NCI-H146 treated with DMSO at 0.1 percent for 48 hours (cell line): ENCODE results near the gene OLFM2.
"Not testable (repeated sequence)": the region's sequence is repeated elsewhere in the genome, so short reads cannot be mapped to it uniquely, and the experiment has no call there.

ENCODE experiments used
- DNase-seq: peaks from one replicate; lab custom pipeline; 2025; ENCODE audit not compliant: unreplicated experiment; lab: John Stamatoyannopoulos, UW

Gene OLFM2

DNA sequence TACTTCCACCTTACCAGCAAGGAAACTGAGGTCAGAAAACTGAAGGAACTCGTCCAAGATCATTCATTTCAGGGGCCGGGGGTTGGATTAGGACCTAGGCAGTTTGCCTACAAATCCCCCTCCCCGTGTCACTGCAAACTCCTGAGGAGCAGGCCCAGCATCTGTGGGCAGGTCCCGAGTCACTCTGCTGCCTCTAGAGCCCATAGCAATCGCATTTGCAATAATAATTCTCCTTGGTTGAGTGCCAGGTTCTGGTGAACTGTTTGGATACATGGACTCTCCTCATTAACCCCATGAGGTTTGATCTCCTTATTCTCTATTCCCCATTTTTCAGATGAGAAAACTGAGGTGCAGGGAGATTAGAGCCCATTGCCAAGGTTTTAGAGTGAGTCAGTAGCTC, 100.3 kb downstream of the OLFM2 start:
- DNase-seq: no peak

DNA sequence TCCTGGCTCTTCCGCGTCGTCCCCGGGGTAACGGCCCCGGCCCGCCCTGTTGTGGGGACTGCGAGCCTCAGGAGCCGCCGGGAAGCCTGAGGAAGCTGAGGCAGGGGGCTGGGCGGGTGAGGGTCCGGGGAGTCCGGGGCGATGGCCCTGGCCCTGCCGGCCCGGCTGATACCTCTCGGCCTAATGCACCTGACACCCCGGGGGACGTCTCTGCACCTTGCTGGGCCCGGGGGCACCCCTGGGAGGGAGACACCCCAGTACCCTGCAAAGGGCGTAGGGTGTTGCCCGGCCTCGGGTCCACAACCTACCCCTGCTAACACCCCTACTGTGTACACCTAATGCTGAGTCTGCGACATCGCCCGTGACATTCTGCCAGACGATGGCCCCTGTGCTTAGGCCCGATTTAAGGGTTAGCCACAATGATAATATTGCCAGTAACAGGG, 100.8 kb downstream of the OLFM2 start:
- no peak for DNase-seq

DNA sequence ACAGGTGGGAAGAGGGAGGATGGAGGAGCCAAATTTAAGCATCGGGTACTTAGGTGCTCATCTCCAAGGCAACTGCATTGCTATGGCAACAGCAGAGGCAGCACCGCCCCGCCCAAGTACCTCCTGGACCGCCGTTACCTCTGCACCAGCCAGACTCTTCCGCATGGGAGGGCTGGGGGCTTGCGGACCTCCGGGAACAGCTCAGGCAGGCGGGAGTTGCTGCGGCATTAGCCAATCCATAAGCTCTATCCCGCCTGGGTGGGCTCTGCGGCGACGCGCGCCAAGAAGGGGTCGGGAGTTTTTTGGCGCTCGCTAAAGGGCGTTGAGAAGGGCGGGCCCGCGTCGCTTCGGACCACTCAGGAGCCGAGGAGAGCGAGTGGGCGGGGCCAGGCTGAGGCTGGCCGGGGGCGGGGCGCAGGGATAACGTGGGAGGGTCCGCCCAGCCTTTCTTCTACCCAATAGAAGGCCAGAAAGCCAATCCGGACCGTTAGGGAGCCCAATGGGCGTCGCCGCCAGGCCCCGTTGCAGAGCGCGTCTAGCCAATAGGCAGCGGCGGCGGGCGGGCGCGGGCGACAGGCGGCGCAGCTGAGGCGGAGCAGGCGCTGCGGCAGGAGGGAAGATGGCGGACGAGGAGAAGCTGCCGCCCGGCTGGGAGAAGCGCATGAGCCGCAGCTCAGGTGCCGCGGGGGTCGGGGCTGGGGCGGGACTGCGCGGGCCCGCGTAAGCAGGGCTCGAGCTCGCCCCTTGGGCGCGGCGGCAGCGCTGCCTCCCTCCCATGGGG, 101.4 kb downstream of the OLFM2 start, which contains the start of gene PIN1:
PIN1 (plus strand) TSS at position 593 of the 781 bp plus-strand sequence; CDS start at position 620, 27 bp downstream.
- DNase-seq: peak; percentile 90

DNA sequence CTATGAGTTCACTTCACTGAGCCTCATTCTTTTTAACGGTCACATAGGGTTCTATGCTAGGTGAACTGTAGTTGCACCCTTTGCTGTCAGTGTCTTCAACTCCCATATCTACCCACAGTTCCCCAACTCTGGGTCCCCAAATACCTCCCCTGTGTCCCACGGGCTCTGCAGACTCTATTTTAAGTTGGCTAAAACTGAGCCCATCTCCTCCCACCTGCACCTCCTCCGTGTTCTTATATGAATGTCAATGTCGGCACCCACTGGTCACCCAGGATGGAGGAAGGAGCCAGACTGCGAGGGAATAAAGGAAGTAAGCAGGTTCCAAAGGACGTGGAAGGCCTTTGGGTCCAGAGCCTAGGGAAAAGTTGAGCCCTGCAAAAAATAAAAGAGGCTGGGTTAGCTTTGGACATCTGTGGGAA, 102.0 kb downstream of the OLFM2 start:
- DNase-seq: no peak

DNA sequence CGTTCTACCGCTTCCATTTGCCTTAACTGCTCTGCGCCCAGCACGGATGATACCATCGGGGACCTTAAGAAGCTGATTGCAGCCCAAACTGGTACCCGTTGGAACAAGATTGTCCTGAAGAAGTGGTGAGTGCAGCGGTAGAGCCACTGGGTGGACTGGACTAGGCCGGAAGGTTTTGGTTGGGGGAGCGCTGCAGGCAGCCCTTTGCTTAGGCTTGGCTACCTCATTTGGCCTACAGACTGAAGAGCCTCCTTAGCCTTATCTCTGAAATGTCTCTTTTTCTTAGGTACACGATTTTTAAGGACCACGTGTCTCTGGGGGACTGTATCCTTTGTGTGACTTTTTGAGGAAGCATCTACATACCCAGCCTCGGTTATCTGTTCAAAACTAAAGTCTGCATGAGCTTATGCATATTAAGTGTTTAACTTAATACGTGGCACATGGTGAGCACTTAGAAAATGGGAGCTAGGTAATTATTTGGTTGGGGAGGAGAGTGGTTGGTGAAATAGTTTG, 107.7 kb downstream of the OLFM2 start:
- DNase-seq: no peak

DNA sequence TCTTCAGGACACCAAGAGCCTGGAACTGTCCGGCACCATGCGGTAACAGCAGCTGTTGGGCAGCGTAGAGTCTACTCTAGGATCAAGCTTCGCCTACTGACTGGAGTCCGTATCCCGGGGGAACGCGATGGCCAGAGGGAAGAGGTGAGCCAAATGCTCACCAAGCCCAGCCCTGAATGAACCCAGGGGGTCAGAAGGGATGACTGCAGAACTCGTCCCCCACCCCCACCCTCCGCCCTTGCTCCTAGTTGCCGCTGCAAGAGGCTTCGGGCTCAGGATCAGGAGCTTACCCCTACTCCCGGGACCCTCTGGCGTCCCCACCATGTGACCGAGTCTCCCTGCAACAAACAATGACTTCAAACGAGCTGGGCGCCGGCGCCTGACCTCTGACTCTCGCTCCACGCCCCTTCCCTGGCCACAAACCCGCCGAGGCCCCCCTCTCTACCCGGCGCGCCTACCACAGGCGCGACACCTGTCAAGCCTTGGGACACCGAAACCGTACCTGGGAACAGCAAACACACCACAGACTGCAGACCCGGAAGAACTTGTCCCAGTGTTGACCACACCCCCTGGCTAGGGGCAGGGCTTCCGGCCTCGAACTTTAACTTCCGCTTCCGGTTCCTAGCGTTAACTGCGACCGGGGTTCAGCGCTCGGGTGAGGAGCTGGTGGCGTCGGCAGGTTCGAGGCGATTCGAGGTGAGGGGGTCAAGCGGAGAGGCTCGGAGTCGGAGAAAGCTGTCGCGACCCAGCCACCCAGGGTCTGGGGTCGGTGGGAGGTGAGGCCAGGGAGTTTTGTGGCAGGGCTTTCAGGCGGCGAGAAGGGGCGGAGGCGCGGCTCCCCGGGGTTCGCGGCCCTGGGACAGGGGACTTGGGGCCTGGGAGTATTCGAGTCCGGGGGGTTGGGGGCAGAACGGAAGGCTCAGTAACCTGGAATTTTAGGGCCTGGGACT, 108.8 kb downstream of the OLFM2 start, which contains the start of gene UBL5:
UBL5 (plus strand) TSS at position 630 of the 950 bp plus-strand sequence. CDS start 420 bp downstream, outside the sequence.
- DNase-seq: peak; percentile 75

DNA sequence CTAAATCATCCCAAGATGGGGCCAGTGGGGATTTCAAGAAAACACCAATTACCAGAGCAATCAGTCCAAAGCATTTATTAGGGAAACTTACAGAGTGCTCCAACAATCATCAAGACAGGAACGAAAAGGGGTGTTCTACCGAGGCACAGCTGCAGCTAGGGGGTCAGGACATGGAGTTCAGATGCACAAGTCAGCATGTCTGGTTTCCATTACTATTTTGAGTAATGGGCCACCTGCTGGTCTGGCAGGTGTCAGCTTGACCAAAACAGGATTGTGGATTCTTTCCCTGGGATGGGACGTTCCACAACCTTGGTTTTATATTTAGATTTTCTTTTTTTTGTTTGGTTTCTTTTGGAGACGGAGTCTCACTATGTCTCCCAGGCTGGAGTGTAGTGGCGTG, 112.5 kb downstream of the OLFM2 start:
- DNase-seq: no peak

DNA sequence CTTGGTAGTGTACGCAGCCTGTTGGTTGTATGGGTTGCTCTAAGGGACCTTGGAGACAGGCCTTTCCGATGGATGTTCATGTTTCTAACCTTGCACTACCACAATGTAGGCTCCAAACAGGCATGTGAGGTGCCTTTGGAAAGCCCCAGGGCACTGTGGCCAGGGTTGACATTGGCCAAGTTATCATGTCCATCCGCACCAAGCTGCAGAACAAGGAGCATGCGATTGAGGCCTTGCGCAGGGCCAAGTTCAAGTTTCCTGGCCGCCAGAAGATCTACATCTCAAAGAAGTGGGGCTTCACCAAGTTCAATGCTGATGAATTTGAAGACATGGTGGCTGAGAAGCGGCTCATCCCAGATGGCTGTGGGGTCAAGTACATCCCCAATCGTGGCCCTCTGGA, 116.3 kb downstream of the OLFM2 start:
- not testable (repeated sequence) for DNase-seq

DNA sequence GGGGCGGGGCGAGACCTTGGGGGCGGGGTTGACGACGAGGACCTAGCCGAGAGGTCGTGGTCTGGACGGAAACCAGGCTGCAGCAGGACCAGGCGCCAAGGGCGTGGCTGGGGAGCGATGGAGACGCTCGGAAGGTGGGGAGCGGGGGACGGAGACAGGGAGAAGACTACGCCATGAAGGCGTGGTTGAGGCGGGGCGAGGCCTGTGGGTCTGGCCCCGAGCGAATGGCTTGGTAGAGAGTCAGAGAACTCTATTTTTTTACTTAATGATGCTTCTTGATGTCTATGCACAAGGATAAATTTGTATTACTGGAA, 116.8 kb downstream of the OLFM2 start:
- DNase-seq: no peak

DNA sequence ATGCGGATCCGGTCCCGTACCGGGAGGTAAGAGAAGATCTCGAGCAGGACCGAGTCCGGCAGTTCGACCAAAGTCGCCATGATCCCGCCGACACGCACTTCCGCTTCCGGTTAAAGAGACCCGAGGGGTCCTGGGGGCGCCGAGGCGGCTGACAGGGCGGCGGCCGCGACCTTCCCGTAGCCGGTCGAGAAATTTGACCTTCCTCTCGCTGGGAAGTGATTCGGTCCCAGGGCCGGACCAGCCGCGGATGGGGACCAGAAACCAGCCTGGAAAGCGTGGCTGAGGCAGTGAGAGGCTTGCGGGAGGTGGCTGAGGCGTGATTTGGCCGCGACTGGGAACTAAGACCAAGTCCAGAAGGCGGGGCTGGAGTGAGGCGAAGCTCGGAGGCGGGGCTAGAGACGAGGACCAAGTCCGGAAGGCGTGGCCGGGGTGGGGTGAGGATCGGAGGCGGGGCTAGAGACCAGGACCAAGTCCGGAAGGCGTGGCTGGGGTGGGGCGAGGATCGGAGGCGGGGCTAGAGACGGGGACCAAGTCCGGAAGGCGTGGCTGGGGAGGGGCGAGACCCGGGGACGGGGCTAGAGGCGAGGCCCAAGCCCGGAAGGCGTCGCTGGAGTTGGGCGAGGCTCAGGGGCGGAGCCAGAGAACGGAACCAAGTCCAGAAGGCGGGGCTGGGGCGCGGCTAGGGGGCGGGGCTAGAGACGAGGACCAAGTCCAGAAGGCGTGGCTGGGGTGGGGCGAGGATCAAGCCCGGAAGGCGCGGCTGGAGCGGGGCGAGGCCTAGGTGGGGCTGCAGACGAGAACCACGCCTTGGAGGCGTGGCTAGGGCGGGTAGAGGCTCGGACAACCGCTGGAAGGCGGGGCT, 117.3 kb downstream of the OLFM2 start, which contains the start of gene FBXL12:
FBXL12 (minus strand) TSS at position 346 of the 862 bp plus-strand sequence; CDS start at position 80, 266 bp downstream.
- DNase-seq: peak; percentile 93

DNA sequence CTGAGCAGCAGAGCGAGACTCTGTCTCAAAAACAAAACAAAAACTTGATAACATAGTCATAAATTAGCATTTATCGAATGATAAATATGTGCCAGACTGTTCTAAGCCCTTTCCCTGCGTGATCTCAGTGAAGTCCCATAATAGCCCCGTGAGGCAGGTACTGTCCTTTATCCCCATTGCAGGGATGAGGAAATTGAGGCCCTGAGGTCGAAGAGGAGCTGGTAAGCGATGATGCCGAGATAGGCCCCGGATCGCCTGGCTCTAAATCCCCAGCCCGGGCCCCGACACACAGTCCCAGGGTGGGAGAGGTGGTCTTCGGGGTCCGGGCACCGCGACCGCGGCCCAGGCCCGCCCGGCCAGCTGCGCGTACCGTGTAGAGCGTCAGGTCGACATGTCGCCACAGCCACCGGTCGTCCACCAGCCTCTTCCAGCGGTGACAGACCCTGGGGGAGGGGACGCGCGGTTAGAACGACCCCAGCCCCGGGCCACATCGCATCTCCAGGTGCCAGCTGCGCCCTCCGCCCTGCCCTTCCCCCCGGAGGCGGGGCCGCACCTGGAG, 118.1 kb downstream of the OLFM2 start:
- DNase-seq: no peak

DNA sequence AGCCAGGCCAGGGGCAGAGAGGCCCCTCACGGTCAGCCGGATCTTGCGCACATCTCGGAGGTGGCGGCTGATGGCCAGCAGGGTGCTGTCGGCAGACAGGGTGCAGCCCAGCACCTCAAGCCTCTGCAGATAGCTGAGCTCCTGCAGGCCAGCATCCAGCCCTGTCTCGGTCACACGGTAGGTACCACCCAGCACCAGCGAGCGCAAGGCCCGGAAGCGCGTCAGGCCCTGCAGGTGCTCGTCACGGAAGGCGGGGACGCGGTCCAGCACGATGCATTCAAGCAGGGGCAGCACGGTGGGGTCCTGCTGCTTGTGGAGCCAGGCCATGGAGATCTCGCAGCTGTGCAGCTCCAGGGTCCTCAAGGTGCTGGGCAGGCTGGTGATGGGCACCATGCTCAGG, 125.2 kb downstream of the OLFM2 start:
- no peak for DNase-seq

DNA sequence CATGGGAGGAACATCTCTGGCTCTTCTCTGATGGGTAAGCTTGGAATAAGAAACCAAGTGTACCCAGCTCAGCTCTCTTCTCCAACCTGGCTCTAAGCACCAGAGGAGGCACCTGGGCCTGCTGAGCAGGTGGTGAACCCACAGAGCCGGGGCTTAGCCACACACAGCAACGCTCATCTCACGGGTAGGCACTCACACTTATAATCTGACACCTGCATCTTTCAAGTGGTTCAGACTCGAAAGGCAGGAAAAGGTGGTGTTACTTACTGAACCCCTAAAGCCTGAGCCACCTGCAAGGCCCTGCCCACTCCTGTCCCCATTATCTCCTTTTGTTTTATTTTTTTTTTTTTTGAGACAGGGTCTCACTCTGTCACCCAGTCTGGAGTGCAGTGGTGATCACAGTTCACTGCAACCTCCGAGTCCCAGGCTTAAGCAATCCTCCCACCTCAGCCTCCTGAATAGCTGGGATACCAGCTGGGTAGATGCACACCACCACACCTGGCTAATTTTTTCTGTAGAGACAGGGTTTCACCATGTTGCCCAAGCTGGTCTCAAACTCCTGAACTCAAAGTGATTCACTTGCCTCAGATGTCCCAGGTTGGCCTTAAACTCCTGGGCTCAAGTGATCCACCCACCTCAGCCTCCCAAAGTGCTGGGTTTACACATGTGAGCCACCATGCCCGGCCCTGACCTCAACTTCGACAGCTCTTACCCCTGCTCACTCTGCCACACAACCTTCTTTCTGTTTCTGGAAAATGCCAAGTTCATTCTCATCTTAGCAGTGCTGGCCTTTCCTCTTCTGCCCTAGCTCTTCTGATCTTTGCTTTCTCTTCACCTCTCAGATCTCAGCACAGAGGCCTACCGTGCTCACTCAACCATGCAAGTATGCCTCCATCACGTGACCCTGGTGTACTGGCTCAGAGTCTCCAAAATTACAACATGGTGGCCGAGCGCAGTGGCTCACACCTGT, 127.2 kb downstream of the OLFM2 start:
- no peak for DNase-seq

DNA sequence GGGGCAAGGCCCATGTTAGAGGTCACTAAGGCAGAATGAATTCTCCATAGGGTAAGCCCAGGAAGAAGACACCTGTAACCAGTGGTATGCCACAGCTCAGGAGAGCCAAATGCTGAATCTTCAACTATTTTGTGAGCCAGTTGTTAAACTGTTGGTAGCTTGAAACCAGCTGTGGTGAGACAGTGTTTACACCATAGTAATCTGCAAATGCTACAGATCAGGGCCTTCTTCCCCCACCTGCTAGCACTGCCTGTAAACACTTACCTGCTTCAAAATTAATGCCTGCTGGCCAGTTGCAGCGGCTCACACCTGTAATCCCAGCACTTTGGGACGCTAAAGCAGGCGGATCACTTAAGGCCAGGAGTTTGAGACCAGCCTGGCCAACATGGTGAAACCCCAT, 129.5 kb downstream of the OLFM2 start:
- no peak for DNase-seq
